ENCODE results near the gene ZNF3.

Gene ZNF3

DNA sequence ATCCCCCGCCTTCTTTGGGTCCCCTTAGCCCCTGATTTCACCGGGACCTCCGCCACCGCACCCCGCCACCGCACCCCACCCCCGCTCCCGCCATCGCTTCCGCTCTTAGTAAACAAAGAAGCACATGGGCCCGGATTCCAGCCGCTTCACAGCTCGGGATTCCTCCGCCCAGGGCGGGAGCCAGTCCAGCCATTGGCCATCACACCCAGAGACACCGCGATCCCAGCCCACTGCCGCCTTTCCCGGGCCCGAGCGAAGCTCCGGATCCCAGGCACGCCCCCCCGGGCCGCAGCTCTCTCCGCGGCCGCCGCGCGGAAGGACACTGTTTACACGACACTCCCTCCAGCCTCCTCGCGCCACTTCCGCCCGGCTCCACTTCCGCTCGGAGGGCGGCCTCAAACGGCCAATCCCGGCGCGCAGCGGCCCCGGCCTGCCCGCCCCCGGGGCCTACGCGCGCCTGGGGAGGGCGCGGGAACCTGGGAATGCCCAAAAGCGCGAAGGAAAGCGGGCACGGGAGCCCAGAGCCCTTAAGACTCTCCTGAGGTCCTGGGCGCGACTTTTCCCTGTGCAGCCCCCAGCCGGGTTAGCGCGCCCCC is 19.0 kb upstream of the ZNF3 start:
- Histone ChIP-seq H3K4me3 (ENCODE audit: low read depth, low read length) (peak overlapping the region; percentile 95), H3K9me3 (ENCODE audit: control insufficient read depth, insufficient read depth, low read depth, low read length) (no peaks in the 10 kb centered on the region), H3K27ac (ENCODE audit: extremely low read depth, low read depth, low read length) (peak overlapping the region; percentile 99), H3K4me1 (ENCODE audit: control insufficient read depth, insufficient read depth, low read length) (no peaks in the 10 kb centered on the region), H3K36me3 (ENCODE audit: control insufficient read depth in 2 of 2, insufficient read depth in 1 of 2, low read length in 2 of 2) (peaks cover 49 to 65% of the 10 kb centered on the region in 2 experiments)
- ChIA-PET POLR2A (interaction anchor here (0.6 to 4.4 kb wide), 15 partner anchors 11 to 606 kb away, joined by 3 to 115 read pairs (median 10); partner anchors contain the start of genes CNPY4, COPS6, FBXO24 and LAMTOR4), CTCF (interaction anchor here (0.6 to 1.3 kb wide), 3 partner anchors 11 to 25 kb away, joined by 3 read pairs; no protein-coding TSS in a partner anchor)
- TF ChIP-seq WT1 (tag by site-specific recombination; IDR thresholded peaks at IDR 0.05) = peak; percentile 79
- TF ChIP-seq ZNF544 (tag by site-specific recombination; IDR thresholded peaks at IDR 0.05) = no peak
- TF ChIP-seq, protein P1, sequence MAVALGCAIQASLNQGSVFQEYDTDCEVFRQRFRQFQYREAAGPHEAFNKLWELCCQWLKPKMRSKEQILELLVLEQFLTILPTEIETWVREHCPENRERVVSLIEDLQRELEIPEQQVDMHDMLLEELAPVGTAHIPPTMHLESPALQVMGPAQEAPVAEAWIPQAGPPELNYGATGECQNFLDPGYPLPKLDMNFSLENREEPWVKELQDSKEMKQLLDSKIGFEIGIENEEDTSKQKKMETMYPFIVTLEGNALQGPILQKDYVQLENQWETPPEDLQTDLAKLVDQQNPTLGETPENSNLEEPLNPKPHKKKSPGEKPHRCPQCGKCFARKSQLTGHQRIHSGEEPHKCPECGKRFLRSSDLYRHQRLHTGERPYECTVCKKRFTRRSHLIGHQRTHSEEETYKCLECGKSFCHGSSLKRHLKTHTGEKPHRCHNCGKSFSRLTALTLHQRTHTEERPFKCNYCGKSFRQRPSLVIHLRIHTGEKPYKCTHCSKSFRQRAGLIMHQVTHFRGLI (tag by site-specific recombination; IDR thresholded peaks at IDR 0.05) = no peak
- TF ChIP-seq, protein P2, sequence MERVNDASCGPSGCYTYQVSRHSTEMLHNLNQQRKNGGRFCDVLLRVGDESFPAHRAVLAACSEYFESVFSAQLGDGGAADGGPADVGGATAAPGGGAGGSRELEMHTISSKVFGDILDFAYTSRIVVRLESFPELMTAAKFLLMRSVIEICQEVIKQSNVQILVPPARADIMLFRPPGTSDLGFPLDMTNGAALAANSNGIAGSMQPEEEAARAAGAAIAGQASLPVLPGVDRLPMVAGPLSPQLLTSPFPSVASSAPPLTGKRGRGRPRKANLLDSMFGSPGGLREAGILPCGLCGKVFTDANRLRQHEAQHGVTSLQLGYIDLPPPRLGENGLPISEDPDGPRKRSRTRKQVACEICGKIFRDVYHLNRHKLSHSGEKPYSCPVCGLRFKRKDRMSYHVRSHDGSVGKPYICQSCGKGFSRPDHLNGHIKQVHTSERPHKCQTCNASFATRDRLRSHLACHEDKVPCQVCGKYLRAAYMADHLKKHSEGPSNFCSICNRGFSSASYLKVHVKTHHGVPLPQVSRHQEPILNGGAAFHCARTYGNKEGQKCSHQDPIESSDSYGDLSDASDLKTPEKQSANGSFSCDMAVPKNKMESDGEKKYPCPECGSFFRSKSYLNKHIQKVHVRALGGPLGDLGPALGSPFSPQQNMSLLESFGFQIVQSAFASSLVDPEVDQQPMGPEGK (tag by site-specific recombination; IDR thresholded peaks at IDR 0.05) = peak; percentile 83
- TF ChIP-seq ZNF146 (tag by site-specific recombination; IDR thresholded peaks at IDR 0.05) = peak; percentile 80
- no peak for TF ChIP-seq ZNF560 (tag by site-specific recombination; IDR thresholded peaks at IDR 0.05; ENCODE audit: borderline replicate concordance)
- TF ChIP-seq ZSCAN30 (tag by site-specific recombination; IDR thresholded peaks at IDR 0.05) = peak; percentile 88
- no peak for TF ChIP-seq ZNF548 (tag by site-specific recombination; IDR thresholded peaks at IDR 0.05)
- TF ChIP-seq BCL11B (tag by site-specific recombination; IDR thresholded peaks at IDR 0.05; ENCODE audit: low read depth) = peak; percentile 82
- no peak for TF ChIP-seq ZNF169 (tag by site-specific recombination; IDR thresholded peaks at IDR 0.05)
- TF ChIP-seq ZNF24 (tag by site-specific recombination; IDR thresholded peaks at IDR 0.05) = peak; percentile 34; the same call in 1 of the 2 replicates
- TF ChIP-seq KLF10 (tag by site-specific recombination; IDR thresholded peaks at IDR 0.05) = peak; percentile 88
- TF ChIP-seq, protein P3, sequence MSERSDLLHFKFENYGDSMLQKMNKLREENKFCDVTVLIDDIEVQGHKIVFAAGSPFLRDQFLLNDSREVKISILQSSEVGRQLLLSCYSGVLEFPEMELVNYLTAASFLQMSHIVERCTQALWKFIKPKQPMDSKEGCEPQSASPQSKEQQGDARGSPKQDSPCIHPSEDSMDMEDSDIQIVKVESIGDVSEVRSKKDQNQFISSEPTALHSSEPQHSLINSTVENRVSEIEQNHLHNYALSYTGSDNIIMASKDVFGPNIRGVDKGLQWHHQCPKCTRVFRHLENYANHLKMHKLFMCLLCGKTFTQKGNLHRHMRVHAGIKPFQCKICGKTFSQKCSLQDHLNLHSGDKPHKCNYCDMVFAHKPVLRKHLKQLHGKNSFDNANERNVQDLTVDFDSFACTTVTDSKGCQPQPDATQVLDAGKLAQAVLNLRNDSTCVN (tag by site-specific recombination; optimal IDR thresholded peaks at IDR 0.05) = peak; percentile 90
- 0 out of 2 replicates have a peak, but pooled peaks have one; percentile 13 for TF ChIP-seq GFI1B (tag by site-specific recombination; IDR thresholded peaks at IDR 0.05)
- TF ChIP-seq, protein P4, sequence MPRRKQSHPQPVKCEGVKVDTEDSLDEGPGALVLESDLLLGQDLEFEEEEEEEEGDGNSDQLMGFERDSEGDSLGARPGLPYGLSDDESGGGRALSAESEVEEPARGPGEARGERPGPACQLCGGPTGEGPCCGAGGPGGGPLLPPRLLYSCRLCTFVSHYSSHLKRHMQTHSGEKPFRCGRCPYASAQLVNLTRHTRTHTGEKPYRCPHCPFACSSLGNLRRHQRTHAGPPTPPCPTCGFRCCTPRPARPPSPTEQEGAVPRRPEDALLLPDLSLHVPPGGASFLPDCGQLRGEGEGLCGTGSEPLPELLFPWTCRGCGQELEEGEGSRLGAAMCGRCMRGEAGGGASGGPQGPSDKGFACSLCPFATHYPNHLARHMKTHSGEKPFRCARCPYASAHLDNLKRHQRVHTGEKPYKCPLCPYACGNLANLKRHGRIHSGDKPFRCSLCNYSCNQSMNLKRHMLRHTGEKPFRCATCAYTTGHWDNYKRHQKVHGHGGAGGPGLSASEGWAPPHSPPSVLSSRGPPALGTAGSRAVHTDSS (tag by site-specific recombination; IDR thresholded peaks at IDR 0.05) = no peak
- TF ChIP-seq, protein P5, sequence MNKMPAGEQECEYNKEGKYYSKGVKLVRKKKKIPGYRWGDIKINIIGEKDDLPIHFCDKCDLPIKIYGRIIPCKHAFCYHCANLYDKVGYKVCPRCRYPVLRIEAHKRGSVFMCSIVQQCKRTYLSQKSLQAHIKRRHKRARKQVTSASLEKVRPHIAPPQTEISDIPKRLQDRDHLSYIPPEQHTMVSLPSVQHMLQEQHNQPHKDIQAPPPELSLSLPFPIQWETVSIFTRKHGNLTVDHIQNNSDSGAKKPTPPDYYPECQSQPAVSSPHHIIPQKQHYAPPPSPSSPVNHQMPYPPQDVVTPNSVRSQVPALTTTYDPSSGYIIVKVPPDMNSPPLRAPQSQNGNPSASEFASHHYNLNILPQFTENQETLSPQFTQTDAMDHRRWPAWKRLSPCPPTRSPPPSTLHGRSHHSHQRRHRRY (tag by site-specific recombination; IDR thresholded peaks at IDR 0.05) = 0 out of 2 replicates have a peak, but pooled peaks have one; percentile 55
- no peak for TF ChIP-seq ZNF701 (tag by site-specific recombination; IDR thresholded peaks at IDR 0.05)
- TF ChIP-seq ZFHX2 (tag by site-specific recombination; conservative IDR thresholded peaks at IDR 0.05) = peak; percentile 97
- no peak; the same call in 1 of the 2 replicates for TF ChIP-seq FEZF1 (tag by site-specific recombination; IDR thresholded peaks at IDR 0.05)
- TF ChIP-seq ZBTB21 (tag by site-specific recombination; IDR thresholded peaks at IDR 0.05) = peak; percentile 29; the same call in 1 of the 2 replicates
- no peak for TF ChIP-seq ZNF174 (tag by site-specific recombination; IDR thresholded peaks at IDR 0.05)
- TF ChIP-seq YY1 (tag by site-specific recombination; IDR thresholded peaks at IDR 0.05) = peak; percentile 71
- TF ChIP-seq, protein P6, sequence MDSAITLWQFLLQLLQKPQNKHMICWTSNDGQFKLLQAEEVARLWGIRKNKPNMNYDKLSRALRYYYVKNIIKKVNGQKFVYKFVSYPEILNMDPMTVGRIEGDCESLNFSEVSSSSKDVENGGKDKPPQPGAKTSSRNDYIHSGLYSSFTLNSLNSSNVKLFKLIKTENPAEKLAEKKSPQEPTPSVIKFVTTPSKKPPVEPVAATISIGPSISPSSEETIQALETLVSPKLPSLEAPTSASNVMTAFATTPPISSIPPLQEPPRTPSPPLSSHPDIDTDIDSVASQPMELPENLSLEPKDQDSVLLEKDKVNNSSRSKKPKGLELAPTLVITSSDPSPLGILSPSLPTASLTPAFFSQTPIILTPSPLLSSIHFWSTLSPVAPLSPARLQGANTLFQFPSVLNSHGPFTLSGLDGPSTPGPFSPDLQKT (IDR thresholded peaks at IDR 0.05; ENCODE audit: borderline replicate concordance, low read depth, low read length) = peak; percentile 78; the same call in 1 of the 2 replicates
- TF ChIP-seq, protein P7, sequence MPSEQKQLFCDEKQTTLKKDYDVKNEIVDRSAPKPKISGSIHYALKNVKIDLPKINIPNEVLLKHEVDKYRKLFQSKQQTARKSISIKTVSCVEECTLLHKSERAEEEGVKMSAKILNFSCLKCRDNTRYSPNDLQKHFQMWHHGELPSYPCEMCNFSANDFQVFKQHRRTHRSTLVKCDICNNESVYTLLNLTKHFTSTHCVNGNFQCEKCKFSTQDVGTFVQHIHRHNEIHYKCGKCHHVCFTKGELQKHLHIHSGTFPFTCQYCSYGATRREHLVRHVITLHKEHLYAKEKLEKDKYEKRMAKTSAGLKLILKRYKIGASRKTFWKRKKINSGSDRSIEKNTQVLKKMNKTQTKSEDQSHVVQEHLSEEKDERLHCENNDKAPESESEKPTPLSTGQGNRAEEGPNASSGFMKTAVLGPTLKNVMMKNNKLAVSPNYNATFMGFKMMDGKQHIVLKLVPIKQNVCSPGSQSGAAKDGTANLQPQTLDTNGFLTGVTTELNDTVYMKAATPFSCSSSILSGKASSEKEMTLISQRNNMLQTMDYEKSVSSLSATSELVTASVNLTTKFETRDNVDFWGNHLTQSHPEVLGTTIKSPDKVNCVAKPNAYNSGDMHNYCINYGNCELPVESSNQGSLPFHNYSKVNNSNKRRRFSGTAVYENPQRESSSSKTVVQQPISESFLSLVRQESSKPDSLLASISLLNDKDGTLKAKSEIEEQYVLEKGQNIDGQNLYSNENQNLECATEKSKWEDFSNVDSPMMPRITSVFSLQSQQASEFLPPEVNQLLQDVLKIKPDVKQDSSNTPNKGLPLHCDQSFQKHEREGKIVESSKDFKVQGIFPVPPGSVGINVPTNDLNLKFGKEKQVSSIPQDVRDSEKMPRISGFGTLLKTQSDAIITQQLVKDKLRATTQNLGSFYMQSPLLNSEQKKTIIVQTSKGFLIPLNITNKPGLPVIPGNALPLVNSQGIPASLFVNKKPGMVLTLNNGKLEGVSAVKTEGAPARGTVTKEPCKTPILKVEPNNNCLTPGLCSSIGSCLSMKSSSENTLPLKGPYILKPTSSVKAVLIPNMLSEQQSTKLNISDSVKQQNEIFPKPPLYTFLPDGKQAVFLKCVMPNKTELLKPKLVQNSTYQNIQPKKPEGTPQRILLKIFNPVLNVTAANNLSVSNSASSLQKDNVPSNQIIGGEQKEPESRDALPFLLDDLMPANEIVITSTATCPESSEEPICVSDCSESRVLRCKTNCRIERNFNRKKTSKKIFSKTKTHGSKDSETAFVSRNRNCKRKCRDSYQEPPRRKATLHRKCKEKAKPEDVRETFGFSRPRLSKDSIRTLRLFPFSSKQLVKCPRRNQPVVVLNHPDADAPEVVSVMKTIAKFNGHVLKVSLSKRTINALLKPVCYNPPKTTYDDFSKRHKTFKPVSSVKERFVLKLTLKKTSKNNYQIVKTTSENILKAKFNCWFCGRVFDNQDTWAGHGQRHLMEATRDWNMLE (tag by site-specific recombination; conservative IDR thresholded peaks at IDR 0.05; ENCODE audit: low read depth) = peak; percentile 40

Data from HEK293 (cell line).